ENCODE measurements around the gene TMEM167B.

The TMEM167B gene

DNA sequence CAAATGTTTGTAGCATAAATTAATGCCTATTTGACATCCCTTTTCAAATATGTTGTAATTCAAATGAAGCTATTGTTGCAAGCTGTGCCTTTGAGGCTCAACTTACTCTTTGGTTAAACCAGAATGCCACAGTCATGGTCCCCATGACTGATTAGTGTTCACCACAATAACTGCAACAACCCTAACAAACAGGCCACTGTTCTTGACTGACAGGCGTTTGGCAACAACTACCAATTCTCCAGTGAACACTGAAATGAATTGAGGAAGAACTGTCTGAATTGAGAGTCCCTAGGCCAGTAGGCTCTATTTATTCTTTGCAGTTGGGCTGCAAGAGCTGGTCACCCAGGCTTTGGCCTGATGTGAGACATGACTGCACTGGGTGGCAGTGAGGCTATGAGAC lies 6.6 kb upstream of the TMEM167B start:
- Mint-ChIP-seq H3K9me3 (peaks cover 5% of the 10 kb centered on the region), H3K36me3 (ENCODE audit: low read depth) (peaks cover 9% of the 10 kb centered on the region), H3K4me1 (no peaks in the 10 kb centered on the region), H3K4me3 (no peak overlapping the region), H3K27me3 (ENCODE audit: low read depth, poor library complexity) (peaks cover 9% of the 10 kb centered on the region), H3K27ac (no peak overlapping the region)
- DNase-seq, result no peak
- TF ChIP-seq, protein P1, sequence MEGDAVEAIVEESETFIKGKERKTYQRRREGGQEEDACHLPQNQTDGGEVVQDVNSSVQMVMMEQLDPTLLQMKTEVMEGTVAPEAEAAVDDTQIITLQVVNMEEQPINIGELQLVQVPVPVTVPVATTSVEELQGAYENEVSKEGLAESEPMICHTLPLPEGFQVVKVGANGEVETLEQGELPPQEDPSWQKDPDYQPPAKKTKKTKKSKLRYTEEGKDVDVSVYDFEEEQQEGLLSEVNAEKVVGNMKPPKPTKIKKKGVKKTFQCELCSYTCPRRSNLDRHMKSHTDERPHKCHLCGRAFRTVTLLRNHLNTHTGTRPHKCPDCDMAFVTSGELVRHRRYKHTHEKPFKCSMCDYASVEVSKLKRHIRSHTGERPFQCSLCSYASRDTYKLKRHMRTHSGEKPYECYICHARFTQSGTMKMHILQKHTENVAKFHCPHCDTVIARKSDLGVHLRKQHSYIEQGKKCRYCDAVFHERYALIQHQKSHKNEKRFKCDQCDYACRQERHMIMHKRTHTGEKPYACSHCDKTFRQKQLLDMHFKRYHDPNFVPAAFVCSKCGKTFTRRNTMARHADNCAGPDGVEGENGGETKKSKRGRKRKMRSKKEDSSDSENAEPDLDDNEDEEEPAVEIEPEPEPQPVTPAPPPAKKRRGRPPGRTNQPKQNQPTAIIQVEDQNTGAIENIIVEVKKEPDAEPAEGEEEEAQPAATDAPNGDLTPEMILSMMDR (IDR thresholded peaks at IDR 0.05), result no peak

DNA sequence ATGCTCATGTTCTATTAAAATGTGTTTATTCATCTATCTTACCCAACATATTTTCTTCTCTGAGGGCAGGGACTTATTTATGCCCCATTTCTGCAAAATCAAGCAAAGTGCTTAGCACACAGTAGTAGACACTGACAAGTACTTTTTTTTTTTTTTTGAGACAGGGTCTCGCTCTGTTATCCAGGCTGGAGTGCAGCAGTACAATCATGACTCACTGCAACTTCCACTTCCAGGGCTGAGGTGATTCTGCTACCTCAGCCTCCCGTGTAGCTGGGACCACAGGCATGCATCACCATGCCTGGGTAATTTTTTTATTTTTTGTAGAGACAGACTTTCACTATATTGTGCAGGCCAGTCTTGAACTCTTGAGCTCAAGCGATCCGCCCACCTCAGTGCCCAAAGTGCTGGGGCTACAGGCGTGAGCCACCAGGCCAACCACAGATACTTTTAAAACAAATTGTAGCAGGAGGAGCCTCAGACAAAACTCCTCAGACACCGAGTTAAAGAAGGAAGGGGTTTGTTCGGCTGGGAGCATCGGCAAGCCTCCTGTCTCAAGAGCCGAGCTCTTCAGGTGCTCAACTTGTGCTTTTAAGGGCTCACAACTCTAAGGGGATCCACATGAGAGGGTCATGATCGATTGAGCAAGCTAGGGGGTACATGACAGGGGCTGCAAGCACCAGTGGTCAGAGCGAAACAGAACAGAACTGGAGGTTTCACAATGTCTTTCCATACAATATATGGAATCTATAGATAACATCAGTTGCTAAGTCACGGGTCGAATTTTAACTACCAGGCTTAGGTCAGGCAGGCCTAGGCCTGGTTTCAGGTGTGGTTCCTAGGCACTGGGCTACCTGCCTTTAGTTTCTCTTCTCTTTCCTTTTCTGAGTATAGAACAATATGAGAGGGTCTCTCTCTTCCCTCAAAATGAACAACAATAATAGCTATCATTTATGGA lies 5.7 kb upstream of the TMEM167B start:
- DNase-seq, result no peak
- H3K27ac Mint-ChIP-seq, result peak overlapping the region; percentile 36
- H3K4me3 Mint-ChIP-seq, result no peak overlapping the region
- H3K9me3 Mint-ChIP-seq, result peaks cover 14% of the 10 kb centered on the region
- H3K27me3 Mint-ChIP-seq (ENCODE audit: low read depth, poor library complexity), result peaks cover 5% of the 10 kb centered on the region
- TF ChIP-seq, protein P1 (IDR thresholded peaks at IDR 0.05), result no peak
- no peaks in the 10 kb centered on the region for H3K4me1 Mint-ChIP-seq
- H3K36me3 Mint-ChIP-seq (ENCODE audit: low read depth), result peaks cover 17% of the 10 kb centered on the region

GRCh38 chr1:109089242-109090015 lies 1.1 kb upstream of the TMEM167B start:
- Mint-ChIP-seq H3K4me3 (peak overlapping the region; percentile 91), H3K36me3 (ENCODE audit: low read depth) (peaks cover 26% of the 10 kb centered on the region), H3K27me3 (ENCODE audit: low read depth, poor library complexity) (peaks cover 5% of the 10 kb centered on the region), H3K4me1 (peaks cover 28% of the 10 kb centered on the region), H3K27ac (peak overlapping the region; percentile 51), H3K9me3 (peaks cover 17% of the 10 kb centered on the region)
- DNase-seq, result peak; percentile 38
- TF ChIP-seq, protein P1 (IDR thresholded peaks at IDR 0.05), result no peak

DNA sequence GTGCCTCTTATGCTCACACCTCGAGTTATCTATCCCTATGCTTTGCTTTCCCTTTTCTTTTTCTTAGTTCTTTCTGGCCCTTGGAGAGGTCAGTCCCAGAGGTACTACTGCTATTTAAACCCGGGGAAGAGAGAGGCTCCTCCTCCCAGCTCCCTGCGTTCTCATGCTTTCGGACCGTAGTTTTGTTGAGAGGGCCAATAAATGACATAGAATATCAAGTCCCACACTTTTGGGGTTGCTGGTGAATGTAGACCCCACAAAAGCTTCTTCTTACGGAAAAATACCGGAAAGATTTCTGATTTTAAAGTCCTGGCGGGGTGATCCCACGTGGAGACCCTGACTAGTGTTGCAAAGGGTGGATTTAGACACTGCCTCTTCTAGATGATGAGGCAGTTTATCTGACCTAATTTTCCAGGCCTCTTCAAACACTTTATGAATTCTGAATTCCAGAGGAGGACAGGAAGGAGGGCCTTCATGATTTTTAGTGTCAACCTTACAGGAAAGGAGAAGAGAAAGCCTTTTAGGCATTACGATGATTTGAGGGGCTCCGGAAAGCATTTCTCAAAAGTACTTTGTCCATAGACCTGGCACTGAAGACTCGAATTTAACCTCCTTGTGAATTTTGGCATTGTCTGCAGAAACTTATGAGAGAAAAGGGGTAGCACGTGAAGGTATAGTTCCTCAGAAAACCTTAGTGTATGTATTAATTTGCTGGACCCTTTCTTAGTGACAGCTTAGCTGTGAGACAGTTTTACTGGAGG lies 694 bp downstream of the TMEM167B start:
- peaks cover 17% of the 10 kb centered on the region for H3K9me3 Mint-ChIP-seq
- peaks cover 32% of the 10 kb centered on the region for H3K36me3 Mint-ChIP-seq (ENCODE audit: low read depth)
- H3K27me3 Mint-ChIP-seq (ENCODE audit: low read depth, poor library complexity), result no peaks in the 10 kb centered on the region
- H3K4me1 Mint-ChIP-seq, result peaks cover 28% of the 10 kb centered on the region
- TF ChIP-seq, protein P1 (IDR thresholded peaks at IDR 0.05), result no peak
- peak; percentile 17 for DNase-seq
- H3K4me3 Mint-ChIP-seq, result peak overlapping the region; percentile 91
- peak overlapping the region; percentile 89 for H3K27ac Mint-ChIP-seq

DNA sequence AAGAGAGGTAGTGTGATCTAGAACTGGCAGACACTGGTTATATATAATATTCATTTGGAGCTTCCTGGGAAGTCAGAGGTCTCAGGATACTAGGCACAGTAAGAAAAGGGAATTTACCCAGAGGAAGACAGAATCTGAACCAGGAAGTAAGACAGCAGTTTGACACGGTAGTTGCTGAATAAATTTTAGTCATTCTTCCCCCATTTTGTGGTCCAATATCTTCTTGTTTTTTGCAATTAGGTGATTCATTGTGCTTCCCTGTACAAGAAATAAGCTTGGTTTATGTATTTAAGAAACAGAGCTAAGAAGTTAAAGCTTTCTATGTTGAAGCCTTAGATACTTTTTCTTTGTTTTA lies 1.3 kb downstream of the TMEM167B start:
- Mint-ChIP-seq H3K27ac (no peak overlapping the region), H3K36me3 (ENCODE audit: low read depth) (peaks cover 32% of the 10 kb centered on the region), H3K9me3 (peaks cover 17% of the 10 kb centered on the region), H3K4me1 (peaks cover 28% of the 10 kb centered on the region), H3K4me3 (peak overlapping the region; percentile 91), H3K27me3 (ENCODE audit: low read depth, poor library complexity) (no peaks in the 10 kb centered on the region)
- DNase-seq, result no peak
- TF ChIP-seq, protein P1 (IDR thresholded peaks at IDR 0.05), result no peak

All from nephron progenitor cell (in vitro differentiated cells).